NK-92 treated with Interleukin-12 subunit alpha and Interleukin-12 subunit beta, amount 100 ng/mL, for 24 hours (cell line): ENCODE results near the gene PIAS4.

ENCODE experiments used
- DNase-seq: peaks from one replicate; lab custom pipeline; 2025; lab: John Stamatoyannopoulos, UW

Gene PIAS4

DNA sequence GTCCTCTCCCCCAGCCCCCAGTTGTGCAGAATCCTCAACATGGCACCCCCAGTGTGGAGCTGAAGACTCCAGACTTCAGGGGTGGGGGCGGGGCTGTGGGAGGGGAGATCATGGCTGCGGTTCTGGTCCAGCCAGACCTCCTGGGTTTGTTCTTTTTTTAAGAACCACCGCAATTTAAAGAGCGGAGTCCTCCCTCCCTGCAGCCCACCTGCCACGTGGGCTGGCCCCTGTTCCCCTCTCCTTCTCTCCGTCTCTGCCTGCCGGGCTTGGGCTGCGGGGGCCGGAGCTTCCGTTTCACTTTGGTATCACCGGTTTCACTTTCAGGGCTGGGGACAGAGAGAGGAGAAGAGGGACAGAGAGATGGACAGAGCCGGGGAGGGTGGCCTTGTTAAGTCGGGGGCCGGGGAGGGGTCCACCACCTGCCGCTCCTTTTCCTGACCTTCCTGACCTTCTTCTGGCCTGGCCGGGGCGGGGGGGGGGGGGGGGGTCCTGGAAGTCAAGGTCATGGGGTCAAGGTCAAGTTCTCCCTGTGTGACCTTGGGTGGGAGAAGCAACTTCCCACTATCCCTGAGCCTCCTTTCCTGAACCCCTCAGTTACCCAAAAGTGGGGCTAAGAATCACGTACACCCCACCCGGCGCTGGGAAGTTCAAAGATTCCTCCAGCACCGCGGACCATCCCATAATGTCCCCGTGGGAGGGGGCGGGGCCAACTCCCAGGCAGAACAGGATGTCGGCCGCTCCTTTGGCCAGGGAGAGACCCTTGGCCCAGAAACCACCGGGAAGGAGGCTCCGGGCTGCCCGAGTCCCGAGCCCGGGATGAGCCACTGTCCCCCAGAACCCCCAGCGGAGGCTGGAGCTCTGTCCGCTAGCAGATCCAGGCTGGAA, 70.5 kb downstream of the PIAS4 start:
- DNase-seq, result no peak

DNA sequence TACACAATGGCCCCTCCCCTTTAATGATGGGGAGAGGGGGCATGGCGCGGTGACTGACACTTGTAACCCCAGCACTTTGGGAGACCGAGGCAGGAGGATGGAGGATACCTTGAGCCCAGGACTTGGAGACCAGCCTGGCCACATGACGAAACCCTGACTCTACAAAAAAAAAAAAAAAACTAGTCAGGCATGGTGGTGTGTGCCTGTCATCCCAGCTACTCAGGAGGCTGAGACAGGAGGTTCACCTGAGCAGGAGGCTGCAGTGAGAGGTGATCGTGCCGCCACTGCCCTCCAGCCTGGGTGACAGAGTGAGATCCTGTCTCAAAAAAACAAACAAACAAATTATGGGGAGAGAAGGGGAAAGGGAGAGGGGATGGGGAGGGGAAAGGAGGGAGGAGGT, 72.9 kb downstream of the PIAS4 start:
- DNase-seq, result no peak

DNA sequence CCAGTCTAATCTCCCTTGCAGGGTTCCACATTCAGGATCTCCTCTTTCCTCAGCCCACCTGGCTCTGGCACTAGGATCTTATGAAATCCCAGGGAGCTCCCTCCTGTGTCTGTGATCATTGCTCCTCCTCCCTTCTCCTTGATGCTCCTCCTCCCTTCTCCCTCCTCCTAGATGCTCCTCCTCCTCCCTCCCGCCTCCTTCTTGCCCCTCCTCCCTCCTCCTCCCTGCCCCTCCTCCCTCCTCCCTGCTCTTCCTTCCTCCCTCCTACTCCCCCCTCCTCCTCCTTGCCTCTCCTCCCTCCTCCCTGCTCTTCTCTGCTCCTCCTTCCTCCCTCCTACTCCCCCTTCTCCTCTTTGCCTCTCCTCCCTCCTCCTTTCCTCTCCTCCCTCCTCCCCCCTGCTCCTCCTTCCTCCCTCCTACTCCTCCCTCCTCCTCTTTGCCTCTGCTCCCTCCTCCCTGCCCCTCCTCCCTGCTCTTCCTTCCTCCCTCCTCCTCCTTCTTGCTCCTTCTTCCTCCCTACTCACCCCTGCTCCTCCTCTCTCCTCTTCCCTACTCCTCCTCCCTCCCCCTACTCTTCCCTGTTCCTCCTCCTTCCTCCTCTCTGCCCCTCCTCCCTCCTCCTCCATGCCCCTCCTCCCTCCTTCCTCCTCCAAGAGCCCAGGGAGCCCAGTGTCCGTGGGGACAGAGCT, 74.0 kb downstream of the PIAS4 start:
- DNase-seq, result no peak

DNA sequence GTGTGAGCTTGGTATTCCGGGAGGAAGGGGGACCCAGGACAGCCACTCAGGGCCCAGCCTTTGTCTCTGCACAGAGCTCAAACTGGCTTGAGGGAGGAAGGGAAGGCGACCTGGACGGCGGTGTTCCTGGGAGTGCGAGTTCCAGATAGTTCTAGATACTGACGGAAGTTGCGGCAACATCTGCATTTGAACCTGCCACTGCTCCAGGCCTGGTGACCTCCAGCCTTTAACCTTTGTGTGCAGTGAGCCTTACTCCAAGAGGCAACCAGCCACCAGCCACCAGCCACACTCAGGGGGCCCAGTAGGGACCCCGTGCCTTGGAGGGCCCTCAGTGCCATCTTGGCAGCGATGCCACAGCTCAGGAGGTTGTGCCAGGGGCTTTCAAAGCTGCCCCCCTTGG, 74.6 kb downstream of the PIAS4 start:
- no peak for DNase-seq

DNA sequence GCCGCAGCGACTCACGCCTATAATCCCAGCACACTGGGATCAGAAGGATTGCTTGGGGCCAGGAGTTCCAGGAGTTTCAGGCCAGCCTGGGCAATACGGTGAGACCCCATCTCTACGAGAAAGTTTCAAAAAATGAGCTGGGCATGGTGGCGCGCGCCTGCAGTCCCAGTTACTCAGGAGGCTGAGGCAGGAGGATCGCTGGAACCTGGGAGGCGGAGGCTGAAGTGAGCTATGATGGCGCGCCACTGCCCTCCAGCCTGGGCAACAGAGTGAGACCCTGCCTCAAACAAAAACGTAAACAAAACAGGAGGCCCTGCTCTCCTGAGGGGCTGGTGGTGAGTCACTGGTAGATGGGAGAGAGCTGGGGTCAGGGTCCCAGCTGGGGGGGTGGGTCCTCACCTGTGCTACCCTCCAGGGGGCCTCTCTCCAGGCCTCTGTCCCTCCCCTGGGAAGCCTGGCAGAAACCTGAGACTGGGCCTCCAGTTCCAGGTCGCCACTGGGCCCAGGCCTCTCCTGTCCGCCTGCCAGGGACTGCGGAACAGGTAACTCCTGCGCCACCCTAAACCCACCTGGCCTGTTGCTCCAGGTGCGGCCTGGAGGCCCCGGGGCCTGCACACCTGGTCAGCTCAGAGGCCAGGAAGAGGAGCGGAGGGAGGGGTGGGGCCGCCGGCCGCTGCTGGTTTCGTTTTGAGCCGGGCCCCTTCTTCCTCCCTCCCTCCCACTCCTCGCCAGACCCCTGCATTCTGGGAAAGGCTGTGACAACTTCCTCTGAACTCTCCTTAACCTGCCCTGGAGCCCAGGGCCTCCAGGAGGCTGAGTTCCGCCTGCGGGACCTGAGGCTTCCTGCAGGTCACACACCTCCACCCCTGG, 76.4 kb downstream of the PIAS4 start:
- no peak for DNase-seq

DNA sequence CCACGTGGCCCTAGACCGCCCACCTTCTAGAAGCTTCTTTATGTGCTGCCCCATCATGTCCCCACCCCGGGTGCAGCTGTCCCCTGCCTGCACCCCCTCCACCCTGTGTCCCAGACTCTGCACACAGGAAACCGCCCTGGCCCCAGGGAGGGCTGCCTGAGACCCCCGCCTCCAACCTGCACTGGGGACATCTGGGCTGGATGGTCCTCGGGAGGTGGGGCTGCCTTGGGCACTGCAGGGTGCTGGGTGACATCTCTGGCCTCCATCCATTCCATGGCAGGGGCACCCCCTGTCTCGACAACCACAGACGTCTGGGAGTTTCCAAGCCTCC, 77.0 kb downstream of the PIAS4 start:
- no peak for DNase-seq

DNA sequence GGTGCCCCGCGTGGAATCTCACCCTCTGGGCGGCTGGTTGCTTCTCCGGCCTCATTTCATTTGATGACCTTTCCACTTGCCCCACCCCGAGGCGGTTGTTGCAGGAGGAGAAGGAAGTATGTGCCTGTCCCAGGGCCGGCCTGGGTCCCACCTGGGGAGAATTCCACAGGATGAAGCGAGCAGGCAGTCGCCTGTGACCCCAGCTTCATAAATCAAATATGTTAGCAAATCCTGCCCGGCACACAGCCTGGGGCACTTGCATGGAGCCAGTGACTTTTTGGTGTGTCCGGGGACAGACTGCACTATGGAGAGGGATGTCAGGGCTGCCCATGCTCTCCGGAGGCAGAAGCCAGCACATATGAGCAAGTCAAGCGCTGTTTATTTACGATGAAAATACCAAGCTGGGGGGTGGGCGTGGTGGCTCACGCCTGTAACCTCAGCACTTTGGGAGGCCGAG, 78.9 kb downstream of the PIAS4 start:
- DNase-seq, result no peak

DNA sequence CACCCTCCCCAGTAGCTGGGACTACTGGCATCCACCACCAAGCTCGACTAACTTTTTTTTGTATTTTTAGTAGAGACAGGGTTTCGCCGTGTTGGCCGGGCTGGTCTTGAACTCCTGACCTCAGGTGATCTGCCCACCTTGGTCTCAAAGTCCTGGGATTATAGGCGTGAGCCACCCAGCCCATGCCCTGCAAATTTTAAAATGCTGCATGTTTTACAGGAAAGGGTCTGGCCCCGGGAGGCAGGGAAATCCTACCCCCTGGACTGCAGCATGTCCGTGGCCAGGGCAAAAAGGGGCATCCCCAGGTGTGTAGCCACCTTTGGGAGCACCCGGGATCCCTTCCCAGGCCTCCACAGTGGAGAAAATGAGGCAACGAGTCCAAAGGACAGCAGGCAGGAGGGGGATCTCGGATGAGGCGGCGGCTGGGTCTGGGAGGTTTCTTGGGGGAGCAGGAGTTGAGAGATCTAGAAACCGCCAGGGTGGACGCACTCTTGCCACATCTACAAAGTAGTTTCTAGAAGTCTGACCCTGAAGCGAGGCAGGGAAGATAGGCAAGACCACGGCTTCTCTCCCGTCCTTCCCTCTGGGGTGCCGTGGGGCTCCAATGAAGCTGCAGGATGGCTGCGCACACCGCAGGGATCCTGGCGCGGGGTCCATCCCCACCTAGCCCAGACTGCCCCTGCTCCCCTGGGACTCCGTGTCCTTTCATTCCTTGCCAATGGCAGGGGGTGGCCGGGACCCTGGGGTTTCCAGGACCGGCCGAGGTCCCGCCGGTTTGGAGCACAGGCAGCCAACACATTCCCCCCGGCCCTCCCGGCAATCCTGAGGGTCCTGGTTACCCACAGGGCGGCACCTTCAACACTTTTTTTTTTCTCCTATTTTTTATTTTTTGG, 80.5 kb downstream of the PIAS4 start:
- no peak for DNase-seq

DNA sequence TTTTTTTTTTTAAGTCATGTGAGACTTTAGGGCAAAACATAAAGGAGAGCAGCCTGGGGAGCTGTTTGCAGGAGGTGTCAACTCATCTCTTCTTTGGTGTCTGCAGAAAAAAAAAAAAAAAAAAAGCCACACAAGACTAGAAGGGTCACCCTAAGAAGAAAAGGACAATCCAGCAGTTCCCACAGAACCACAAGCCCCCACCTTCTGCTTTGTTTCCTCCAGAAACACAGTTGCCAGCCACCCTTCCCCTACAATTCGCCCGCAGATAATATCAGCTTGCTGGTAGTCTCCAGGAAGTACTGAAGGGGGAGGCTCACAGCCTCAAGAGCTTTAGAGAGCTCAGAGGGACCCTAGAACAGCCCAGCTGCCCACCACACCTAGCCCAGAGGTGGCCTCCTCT, 81.4 kb downstream of the PIAS4 start:
- DNase-seq, result no peak
